SHP77 treated with DMSO at 0.1 percent for 48 hours (cell line): ENCODE results near the gene PTPN18.
A peak's percentile ranks its signal among the peaks of the same experiment; 100 is the strongest.

ENCODE experiments used
- DNase-seq: peaks from one replicate; lab custom pipeline; 2025; lab: John Stamatoyannopoulos, UW

Gene PTPN18

DNA sequence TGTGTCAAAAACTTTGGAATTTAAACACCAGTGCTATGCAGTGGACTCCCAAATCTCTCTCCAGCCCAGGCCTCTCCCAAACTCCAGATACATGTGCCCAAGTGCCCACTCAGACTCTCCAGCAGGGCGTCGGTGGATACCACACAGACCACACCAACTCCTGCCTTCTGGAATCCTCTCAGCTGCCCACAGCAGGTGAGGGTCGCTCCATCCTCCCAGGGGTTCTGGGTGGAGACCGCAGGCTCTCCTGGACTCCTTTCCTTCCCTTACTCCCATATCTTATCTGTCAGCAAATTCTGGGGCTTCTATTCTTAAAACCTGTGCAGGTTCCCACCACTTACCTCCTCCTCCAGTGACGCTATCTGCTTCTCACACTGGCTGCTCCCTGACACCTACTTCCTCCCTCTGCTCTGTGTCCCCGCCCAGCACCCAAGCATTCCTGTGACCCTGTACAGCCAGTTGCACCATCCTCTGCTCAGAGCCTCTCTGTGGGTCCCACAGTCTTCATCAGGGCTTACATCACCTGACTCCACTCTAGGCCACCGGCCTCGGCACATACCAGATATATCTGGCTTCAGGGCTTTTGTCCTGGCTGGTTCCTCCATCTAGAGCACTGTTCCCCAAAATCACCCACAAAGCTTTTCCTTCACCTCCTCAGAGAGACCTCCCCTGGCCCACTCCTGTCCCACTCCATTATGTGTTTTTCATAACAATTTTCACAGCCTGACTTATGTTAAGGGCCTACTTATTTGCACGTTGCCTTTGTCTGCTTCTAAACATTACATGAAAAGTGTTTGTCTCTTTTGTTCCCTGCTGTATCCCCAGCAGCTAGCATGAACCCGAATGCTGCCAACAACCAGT, 15.7 kb upstream of the PTPN18 start:
- no peak for DNase-seq

DNA sequence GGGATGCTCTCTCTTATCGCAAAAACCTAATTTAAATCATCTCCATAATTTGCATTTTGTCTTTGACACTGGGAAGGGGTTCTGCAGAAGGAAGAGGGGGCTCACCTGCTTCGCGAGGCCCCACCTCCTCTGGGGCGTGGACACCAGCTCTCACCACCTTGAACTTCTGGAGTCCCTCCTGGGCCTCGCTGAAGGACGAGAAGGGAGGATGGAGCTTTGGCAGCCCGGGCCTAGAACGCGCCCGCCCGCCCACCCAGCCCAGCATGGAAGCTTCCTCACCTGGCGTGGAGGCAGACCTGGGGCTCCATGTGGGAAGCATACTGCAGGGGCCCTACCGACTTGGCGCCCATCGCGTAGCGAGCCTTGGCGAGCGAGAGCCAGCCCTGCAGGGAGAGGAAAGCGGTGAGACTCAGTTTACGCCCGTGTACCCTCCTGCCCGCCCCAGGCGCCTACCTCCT, 14.3 kb upstream of the PTPN18 start:
- no peak for DNase-seq

DNA sequence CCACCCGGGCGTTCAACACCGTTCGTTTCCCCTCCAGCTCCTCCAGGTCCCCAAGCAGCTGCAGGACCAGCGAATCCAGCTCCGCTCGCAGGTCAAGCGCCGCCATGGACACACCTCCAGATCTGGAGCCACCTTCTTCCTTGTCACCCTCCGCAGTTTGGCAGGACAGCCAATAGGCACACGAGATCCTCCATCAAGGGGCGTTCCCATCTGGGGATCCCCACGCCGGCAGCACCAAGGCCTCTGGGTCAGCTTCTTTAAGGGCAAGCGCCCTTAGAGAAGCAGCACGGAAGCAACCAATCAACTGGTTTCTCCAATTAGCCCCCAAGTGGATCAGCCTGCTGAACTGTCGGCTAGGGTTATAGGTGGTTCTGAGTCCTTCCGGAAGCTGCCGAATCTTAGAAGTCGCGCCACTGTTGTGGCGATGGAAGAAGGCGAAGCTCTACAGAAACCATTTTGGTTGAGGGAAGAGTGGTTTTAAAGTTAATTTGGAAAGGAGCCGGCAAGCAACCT, 13.8 kb upstream of the PTPN18 start:
- peak; percentile 88 for DNase-seq

DNA sequence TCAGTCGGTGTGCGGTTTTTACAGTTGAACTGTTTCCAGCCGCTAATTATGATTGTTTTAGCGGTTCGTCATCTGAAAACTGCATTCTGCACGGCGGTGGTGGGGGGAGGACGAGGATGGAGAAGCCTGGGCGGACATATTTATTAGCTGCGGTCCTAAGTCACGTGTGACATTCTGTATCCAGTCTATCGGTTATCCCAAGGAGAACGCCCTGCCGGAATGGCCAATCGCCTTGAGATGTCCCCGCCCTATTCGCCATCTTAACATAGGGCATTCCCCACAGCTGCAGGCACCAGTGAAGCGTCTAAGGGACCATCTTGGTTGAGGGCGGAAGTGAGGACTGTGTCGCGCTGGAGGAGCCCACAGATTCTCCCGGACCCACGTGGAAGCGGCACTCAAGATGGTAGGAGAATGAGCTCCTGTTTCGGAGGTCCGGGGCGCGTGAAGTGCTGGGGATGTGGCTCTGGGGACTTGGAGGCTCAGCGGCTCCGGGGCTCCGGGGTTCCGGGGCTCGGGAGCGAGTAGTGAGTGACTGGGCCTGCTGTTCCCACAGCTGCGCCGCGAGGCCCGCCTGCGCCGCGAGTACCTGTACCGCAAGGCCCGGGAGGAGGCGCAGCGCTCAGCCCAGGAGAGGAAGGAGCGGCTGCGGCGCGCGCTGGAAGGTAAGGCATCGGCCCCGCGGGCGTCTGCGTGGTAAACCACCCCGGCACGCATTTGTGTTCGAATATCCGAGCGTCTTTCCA, 13.2 kb upstream of the PTPN18 start, which contains the start of gene IMP4:
IMP4 (plus strand) TSS at position 365 of the 743 bp plus-strand sequence; CDS start at position 401, 36 bp downstream.
- DNase-seq: peak; percentile 96

DNA sequence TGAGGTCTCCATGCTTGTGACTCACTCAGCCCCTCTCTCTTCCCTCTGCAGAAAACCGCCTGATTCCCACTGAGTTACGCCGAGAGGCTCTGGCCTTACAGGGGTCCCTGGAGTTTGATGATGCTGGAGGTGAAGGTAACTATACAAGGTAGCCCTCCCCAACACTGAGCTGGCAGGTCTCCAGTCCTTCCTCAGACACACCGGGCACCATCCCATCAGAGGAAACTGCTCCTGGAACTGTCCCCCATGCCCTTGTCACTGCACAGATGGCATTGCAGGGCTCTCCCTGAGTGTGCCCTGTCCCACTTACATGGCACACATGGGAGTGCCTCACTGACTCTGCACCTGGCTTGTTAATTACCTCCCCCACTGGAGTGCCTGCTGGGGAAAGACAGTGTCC, 11.3 kb upstream of the PTPN18 start:
- no peak for DNase-seq

DNA sequence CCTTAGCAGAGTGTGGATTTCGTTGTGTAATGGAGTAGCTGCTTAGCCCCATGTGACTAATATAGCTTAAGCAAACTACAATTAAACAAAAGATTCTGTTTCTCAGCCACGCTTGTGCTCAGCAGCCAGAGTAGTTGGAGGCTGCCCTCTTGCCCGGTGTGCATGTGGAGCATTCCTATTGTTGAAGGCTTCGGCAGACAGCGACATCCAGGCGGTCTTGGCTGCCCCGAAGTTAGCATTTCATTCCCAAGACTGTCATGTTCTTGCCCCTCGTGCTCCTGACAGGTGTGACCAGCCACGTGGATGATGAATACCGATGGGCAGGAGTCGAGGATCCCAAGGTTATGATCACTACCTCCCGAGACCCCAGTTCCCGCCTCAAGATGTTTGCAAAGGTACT, 10.8 kb upstream of the PTPN18 start:
- DNase-seq: no peak

DNA sequence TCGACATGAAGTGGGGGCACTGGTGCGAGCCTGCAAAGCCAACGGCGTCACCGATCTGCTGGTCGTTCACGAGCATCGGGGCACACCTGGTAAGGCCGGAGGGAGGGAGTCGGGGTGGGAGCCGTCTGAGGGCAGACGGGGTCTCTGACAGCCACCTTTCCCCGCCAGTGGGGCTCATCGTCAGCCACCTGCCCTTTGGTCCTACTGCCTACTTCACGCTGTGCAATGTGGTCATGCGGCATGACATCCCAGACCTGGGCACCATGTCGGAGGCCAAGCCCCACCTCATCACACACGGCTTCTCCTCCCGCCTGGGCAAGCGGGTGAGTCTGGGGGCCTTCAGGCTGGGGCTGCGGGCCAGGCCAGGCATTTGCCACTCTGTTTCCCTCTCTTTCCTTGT, 10.2 kb upstream of the PTPN18 start:
- DNase-seq: no peak

DNA sequence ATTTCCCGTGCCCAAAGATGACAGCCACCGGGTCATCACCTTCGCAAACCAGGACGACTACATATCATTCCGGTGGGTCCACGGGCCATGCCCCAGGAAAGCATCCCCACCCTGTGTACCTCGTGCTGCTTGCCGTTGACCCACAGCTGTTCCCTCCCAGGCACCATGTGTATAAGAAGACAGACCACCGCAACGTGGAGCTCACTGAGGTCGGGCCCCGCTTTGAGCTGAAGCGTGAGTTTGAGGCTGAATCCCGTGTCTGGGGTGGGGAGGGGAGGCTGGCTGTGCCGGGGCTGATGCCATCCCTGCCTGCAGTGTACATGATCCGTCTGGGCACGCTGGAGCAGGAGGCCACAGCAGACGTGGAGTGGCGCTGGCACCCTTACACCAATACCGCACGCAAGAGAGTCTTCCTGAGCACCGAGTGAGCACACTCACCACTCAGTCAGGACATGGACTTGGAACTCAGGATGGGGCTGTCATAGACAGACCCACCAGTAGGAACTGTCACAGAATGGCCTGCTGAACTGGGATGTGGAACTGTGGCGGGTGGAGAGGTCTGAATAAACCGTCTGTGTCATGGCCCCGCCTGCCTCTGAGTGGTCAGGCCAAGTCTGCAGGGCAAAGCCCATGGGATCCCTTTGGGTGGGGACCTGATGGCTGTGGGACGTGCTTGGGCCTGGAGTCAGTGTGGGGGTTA, 9.7 kb upstream of the PTPN18 start:
- DNase-seq: no peak

DNA sequence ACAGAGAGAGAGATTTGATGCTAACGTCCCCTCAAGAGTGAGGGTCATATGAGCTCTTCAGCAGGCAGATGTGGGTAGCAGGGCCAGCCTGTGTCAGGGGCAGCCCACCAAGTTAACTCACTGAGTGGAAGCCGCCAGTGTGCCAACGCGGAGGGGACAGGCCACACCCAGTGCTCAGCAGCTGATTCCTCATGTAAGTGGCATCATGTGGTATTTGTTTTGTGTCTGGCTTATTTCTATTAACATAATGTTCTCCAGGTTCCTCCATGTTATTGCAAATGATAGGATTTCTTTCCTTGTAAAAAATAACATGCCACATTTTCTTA, 9.2 kb upstream of the PTPN18 start:
- DNase-seq: no peak

DNA sequence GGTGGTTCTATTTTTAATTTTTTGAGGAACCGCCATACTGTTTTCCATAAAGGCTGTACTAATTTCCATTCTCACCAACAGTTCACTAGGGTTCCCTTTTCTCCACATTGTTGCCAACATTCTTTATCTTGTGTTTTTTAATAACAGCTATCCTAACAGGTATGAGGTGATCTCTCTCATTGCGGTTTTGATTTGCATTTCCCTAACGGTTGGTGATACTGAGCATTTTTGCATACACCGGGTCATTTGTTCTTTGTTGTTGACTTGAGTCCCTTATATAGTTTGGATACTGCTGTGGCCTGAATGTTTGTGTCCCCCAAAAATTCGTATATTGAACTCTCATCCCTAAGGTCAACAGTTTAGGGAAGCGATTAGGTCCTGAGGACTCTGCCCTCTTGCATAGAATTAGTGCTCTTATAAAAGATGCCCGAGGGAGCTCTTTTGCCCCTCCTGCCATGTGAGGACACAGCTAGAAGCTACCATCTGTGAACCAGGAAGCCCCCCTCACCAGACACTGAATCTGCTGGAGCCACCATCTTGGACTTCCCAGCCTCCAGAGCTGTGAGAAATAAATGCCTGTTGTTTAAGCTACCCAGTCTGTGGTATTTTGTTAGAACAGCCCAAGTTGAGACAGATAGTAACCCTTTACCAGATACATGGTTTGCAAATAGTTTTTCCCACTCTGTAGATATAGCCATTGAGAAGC, 8.5 kb upstream of the PTPN18 start:
- DNase-seq: no peak

DNA sequence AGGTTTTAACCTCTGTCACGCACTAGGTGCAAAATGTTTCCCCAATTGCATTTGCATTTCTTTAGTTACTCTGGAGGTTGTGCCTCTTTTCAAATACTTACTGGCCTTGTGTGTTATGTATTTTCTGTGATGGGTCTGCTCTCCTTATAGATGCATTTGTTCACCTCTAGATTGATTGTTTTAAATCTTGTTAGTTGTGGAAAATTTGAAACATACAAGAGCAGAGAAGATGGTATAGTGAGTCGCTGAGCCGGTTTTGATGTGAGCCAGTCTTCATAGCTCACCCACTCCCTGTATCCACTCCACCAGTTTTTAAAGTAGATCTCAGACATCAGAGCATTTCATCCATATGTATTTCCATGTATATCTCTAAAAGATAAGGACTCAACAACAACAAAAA, 6.7 kb upstream of the PTPN18 start:
- no peak for DNase-seq

DNA sequence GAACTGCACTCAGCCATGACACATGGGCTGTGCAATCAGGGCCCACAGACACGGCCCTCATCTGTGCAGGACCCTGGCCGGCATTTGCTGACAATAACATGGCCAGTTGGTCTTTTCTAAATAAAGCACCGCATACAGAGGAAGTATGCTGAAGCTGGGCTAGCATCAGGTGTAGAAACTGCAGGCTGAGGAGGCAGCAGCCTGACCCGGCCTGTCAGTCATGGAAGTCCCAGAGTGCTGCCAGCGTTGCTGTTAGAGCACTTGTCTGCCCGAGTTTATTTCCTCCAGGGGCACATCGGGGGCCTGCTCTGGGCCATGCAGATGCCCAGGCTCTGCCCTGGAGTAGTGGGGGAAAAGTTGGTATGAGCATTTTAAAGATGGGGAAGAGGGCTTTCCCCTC, 4.1 kb upstream of the PTPN18 start:
- DNase-seq: no peak

DNA sequence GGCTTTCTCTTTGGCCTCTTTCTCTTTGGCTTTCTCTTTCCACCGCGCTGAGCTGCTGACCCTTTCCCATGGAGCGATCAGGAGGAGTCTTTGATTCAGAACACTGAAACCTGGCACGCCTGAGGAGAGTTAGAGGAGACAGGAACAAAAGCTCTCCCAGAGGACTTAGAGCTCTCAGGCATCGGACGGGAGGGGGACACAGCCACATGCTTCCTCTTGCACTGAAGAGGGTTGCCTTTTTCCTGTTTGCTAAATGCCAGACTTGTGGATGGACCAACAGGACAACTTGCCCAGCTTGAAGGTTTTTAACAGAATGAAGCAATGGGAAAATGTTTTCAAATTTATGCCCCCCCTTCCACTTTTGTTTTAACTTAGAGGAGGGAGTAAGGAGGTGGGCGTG, 3.6 kb upstream of the PTPN18 start:
- DNase-seq: no peak

DNA sequence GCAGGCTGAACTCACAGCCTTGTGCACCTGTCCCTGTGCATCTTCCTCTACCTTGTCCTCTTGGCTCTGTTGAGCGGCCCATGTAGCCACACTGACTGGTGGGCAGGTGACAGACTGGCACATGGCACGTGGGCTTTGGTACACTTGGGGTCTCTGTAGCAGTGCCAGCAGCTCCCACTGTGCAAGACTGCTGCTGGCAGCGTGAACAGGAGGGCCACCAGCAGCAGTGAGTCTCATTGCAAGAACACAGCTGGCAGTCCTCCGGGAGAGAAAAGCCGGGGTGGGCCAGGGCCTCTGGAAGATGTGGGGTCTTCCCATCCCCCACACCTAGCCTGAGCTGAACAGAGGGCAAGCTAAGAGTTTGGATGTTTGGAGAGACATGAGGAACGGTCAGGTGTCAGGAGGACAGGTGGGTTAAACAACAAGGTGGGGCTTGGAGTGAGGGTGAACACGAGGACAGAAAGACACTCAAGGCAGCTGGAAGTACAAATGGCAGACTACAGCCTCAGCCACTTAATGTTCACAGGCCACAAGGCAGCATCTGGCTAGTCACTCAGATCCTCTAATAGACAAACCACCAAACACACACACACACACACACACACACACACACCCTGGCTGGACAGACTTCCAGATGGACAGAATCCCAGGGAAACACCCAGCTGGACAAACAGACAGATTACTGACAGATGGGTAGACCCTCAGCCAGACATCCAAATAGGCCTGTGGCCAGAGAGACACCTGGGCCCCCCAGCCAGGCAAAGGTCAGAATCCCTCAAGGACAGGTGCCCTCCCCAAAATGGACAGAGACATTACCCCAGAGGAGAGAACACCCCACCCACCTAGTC, 2.3 kb upstream of the PTPN18 start:
- peak; percentile 17 for DNase-seq

DNA sequence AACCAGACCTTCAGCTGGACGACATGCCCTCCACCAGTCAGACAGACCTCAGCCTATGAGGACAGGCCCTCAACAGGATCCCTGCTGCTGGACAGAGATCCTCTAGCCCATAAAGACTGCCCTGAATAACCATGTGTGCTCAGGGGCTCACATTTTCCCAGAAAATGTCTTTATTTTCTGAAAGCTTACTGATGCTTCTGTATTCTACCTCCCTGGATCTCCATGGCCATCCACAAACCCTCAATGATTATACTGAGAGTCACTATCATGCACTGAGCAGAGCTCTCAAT, 1.8 kb upstream of the PTPN18 start:
- DNase-seq: no peak

DNA sequence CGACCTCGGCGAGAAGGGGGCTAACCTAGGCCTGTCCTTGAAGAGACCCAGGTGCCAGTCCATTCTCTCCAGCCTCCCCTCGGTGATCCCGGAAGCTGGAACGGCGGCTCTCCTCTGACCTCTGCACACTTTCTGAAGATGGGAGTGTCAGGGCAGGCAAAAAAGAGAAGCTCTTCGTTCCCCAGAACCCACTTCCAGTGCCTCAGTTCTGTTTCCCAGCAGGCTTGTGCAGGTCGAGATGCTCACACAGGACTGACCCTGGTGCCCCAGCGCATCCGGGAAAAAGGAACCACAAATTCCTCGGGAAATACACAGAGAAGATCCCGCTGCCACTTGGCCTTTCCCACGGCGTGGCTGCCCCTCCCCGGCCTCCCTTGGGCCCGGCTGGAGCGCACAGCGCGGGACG, 681 bp upstream of the PTPN18 start:
- no peak for DNase-seq

DNA sequence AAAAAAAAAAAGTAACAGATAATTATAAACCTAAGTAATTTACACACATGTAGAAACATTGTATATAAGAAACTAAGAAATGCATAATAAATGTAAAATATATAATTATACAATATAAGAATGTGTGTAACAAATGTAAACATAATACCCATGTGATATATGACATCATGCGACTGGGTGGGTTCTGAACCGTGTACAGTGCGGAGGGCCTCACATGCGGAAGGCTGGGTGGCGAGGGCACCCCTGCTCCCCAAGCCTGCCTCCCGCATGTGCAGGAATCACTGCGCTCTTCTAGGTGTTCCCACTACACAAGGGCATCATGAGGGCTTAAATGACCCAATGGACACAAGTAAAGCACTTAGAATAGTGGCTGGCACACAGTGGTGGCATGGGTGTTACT, 2.0 kb downstream of the PTPN18 start:
- DNase-seq: no peak

DNA sequence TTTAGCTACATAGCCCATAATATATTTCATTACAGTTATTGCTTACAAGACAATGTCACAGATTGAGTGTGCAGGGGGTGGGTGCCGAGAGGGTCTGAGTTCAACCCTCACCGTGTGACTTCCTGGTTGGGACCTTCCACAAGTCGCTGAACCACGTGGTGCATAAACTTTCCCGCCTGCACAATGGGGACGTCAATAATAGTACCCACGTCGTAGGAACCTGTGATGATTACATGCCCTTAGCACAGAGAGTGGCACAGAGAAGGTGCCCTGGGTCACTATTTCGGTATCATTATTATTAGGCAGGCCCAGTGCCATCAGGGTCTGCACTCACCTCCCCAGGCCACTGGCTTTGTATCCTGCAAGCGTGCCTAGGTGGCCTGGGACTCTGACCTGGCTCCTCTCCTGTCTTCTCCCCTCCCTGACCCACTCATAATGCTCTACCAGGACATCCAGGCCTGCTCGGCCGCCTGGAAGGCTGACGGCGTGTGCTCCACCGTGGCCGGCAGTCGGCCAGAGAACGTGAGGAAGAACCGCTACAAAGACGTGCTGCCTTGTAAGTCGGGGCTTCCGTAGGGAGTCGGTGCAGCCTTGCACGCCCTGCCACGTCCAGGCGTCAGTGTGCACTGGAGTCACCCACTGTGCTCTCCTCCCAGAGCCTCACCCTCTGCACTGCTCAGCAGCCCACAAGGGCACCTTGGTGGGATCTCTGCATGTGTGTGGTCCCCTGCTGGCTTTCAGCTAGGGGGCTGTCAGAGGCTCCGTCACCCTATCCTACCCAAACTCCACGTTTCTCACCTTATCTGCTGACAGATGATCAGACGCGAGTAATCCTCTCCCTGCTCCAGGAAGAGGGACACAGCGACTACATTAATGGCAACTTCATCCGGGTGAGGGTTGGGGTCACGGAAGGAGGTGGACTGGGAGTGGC, 2.8 kb downstream of the PTPN18 start:
- DNase-seq: no peak

DNA sequence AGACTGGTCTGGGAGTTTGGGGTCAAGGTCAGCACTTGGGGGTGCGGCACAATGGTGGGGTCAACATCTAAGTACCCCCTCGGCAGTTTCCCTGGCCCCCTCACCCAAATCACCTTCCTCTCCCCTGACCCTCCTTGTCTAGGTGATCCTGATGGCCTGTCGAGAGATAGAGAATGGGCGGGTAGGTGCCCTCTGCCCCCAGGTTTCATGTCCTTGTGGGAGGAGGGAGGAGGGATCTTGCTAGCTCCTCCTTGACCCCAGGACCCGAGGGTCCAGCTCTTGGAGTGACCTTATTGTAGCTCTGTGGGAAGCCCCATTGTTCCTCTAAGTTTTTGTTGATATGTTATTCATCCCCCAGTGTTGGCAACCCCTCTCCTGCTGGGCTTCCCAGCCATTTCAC, 3.6 kb downstream of the PTPN18 start:
- DNase-seq: no peak

DNA sequence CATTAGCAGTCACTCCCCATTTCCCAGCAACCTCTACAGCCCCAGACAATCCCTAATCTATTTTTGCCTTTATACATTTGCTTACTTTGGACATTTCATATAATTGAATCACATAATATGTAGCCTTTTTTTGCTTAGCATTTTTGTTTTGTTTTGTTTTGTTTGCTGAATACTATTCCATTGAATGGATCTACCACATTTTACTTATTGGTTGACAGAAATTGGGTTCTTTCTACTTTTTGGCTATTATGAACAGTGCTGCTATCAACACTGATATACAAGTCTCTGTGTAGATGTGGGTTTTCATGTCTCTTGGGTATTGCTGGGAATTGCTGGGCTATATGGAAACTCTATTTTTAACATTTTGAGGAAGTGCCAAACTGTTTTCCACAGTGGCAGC, 7.6 kb downstream of the PTPN18 start:
- no peak for DNase-seq
